GM18909 (cell line): Measurements from ENCODE around the gene FNBP1.

Experiments used
- ATAC-seq: cut with Tn5 transposase; IDR thresholded peaks from one replicate; pipeline ENCODE4 v1.9.1; 2021; ENCODE audit warnings: mild to moderate bottlenecking; ENCODE audit not compliant: unreplicated experiment, poor library complexity

FNBP1 gene

GRCh38 chr9:130049431-130050210, 6.6 kb upstream of the FNBP1 start:
- ATAC-seq: no peak

GRCh38 chr9:130045725-130046450, 2.9 kb upstream of the FNBP1 start:
- ATAC-seq: no peak

GRCh38 chr9:130043654-130044623, 950 bp upstream of the FNBP1 start:
- no peak for ATAC-seq

- peak; percentile 1 for ATAC-seq
Observed at GRCh38 chr9:130042406-130042884, 544 bp downstream of the FNBP1 start.

GRCh38 chr9:130041648-130042405, 1.2 kb downstream of the FNBP1 start:
- ATAC-seq: no peak

GRCh38 chr9:130040984-130041647, 1.9 kb downstream of the FNBP1 start:
- ATAC-seq: no peak

GRCh38 chr9:130039528-130040147, 3.4 kb downstream of the FNBP1 start:
- ATAC-seq: no peak

- no peak for ATAC-seq
Observed at GRCh38 chr9:130036099-130036498, 6.9 kb downstream of the FNBP1 start.

GRCh38 chr9:130034570-130034969, 8.4 kb downstream of the FNBP1 start:
- ATAC-seq: no peak

GRCh38 chr9:130030651-130031127, 12.3 kb downstream of the FNBP1 start:
- ATAC-seq: no peak

GRCh38 chr9:130029223-130029973, 13.6 kb downstream of the FNBP1 start:
- no peak for ATAC-seq

GRCh38 chr9:130028493-130029222, 14.3 kb downstream of the FNBP1 start:
- no peak for ATAC-seq

- no peak for ATAC-seq
Observed at GRCh38 chr9:130027533-130028365, 15.2 kb downstream of the FNBP1 start.

GRCh38 chr9:130026583-130027340, 16.2 kb downstream of the FNBP1 start:
- no peak for ATAC-seq

GRCh38 chr9:130024597-130024994, 18.4 kb downstream of the FNBP1 start:
- ATAC-seq: no peak
